Hepatocyte (in vitro differentiated cells): ENCODE measurements around the gene FHOD3.

Experiments used
- EZH2 ChIP-seq: fragments of 200-600 bp; sonication (generic); IDR thresholded peaks from 2 replicates; pipeline ENCODE4 v1.6.1; 2016; ENCODE audit warnings: antibody characterized with exemption, mild to moderate bottlenecking, borderline replicate concordance
- TF ChIP-seq, protein P1 (sequence below): fragments of 200-600 bp; sonication (generic); IDR thresholded peaks from 2 replicates; pipeline ENCODE4 v1.5.1; 2016; ENCODE audit warnings: antibody characterized with exemption, mild to moderate bottlenecking; ENCODE audit not compliant: poor library complexity

DNA sequence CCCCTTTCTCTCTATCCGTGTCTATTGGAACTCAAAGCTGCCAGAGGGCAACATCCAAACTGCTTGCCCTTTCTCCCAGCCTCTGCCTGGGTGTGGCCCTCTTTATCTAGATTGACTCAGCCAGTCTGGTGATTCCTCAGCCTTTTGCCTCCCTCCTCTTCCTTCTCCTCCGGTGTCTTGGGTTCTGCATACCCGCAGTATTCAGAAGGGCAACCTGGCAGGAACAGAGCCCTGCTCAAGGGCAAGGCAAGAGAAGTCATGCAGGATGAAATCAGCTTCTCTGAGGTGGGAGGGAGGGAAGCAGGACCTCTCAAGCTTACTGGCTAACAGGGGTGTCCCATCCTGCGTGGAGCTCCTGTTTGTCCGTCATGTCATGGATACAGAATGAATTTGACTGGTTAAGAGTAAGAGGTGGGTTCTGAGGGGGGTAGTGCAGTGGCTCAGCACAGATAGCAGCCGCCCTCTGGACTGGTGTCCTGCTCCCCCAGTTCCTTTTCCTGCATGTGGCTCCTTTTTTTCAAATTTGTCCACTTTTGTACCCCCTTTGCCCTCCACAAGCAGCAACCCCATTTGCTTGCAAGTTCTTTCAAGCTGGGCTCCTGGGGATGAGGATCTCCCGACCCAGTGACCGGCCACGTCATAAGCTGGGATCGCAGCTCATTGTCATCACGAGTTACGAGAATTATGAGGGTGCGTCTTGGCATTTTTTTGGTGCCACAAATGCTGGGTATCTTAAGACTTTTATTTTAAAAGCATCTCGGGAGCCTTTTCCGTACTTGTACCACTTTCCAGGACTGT lies 154.1 kb downstream of the FHOD3 start:
- TF ChIP-seq, protein P1, sequence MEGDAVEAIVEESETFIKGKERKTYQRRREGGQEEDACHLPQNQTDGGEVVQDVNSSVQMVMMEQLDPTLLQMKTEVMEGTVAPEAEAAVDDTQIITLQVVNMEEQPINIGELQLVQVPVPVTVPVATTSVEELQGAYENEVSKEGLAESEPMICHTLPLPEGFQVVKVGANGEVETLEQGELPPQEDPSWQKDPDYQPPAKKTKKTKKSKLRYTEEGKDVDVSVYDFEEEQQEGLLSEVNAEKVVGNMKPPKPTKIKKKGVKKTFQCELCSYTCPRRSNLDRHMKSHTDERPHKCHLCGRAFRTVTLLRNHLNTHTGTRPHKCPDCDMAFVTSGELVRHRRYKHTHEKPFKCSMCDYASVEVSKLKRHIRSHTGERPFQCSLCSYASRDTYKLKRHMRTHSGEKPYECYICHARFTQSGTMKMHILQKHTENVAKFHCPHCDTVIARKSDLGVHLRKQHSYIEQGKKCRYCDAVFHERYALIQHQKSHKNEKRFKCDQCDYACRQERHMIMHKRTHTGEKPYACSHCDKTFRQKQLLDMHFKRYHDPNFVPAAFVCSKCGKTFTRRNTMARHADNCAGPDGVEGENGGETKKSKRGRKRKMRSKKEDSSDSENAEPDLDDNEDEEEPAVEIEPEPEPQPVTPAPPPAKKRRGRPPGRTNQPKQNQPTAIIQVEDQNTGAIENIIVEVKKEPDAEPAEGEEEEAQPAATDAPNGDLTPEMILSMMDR: no peak
- no peak for TF ChIP-seq EZH2
